ENCODE data around the gene AMIGO3. TPM values are rescaled to one million over a fixed set of nuclear protein-coding genes. Genes with fewer than 3 reads are reported as not detected.

The AMIGO3 gene
- total and polyA plus RNA-seq, 9 donors: 0.22 to 2.0 (median 0.34) TPM; not detected in 4

DNA sequence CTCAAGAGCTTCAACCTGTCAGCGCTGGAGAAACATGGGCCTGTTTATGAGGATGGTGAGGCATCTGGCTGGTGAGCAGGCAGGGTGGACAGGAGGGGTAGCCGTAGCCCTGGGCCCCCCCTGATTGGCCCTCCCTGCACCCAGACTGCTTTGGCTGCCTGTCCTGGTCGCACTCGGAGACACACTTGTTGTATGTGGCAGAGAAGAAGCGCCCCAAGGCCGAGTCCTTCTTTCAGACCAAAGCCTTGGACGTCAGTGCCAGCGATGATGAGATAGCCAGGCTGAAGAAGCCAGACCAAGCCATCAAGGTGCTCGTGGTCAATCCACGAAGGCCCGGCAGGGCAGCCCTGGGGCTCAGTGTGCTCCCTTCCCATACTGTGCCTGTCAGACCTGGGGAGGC lies 43.6 kb downstream of the AMIGO3 start:
- intact Hi-C loops (cut with DNase I): no loop called here
- no peak for DNase-seq
- Histone ChIP-seq H3K9me3 (no peaks in the 10 kb centered on the region), H3K27me3 (no peaks in the 10 kb centered on the region), H3K36me3 (no peaks in the 10 kb centered on the region), H3K4me3 (no peak overlapping the region), H3K27ac (no peak overlapping the region), H3K4me1 (ENCODE audit: insufficient read depth) (peaks cover 10% of the 10 kb centered on the region)
- TF ChIP-seq, protein P1, sequence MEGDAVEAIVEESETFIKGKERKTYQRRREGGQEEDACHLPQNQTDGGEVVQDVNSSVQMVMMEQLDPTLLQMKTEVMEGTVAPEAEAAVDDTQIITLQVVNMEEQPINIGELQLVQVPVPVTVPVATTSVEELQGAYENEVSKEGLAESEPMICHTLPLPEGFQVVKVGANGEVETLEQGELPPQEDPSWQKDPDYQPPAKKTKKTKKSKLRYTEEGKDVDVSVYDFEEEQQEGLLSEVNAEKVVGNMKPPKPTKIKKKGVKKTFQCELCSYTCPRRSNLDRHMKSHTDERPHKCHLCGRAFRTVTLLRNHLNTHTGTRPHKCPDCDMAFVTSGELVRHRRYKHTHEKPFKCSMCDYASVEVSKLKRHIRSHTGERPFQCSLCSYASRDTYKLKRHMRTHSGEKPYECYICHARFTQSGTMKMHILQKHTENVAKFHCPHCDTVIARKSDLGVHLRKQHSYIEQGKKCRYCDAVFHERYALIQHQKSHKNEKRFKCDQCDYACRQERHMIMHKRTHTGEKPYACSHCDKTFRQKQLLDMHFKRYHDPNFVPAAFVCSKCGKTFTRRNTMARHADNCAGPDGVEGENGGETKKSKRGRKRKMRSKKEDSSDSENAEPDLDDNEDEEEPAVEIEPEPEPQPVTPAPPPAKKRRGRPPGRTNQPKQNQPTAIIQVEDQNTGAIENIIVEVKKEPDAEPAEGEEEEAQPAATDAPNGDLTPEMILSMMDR (IDR thresholded peaks at IDR 0.05): no peak
- TF ChIP-seq POLR2A (IDR thresholded peaks at IDR 0.05) (no peak), EP300 (IDR thresholded peaks at IDR 0.05) (no peak)
- WGBS, 3 donors: 88 to 95% (median 90%) methylated on average over 11 of the region's 11 CpGs

DNA sequence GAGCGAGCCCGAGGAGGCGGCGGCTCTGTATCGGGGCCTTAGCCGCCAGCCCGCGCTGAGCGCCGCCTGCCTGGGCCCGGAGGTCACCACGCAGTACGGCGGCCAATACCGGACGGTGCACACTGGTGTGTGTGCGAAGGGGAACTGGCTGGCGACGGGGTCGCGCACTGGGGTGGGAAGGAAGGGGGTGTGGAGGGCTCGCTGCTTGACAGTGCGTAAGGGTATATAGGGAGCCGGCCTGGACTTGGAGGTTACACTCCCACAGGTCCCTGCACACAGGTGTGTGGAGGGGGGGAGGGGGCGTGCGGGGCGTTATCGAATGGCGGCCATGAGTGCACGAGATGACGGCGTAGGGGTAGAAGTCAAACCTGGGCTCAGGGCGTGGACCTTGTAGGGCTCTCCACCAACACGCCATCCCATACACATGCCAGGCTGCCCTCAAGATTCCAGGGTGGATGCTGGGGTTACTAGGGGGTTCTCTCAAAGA lies 44.9 kb downstream of the AMIGO3 start:
- 5 to 8% (median 5%) methylated on average over 34 of the region's 34 CpGs for WGBS, 3 donors
- H3K4me3 ChIP-seq: peak overlapping the region; percentile 89
- H3K36me3 ChIP-seq: no peaks in the 10 kb centered on the region
- intact Hi-C loops (cut with DNase I): loop anchor here in 2 of 4 donors (5.0 kb wide), 2 partner anchors 132 to 137 kb away; no protein-coding TSS in a partner anchor
- no peak for TF ChIP-seq POLR2A (IDR thresholded peaks at IDR 0.05)
- TF ChIP-seq EP300 (IDR thresholded peaks at IDR 0.05): no peak
- TF ChIP-seq, protein P1 (IDR thresholded peaks at IDR 0.05): no peak
- DNase-seq: peak in 2 of 5 donors; percentile 42 to 51
- H3K4me1 ChIP-seq (ENCODE audit: insufficient read depth): peaks cover 10% of the 10 kb centered on the region
- no peaks in the 10 kb centered on the region for H3K9me3 ChIP-seq
- no peaks in the 10 kb centered on the region for H3K27me3 ChIP-seq
- H3K27ac ChIP-seq: peak overlapping the region; percentile 2 to 82

GRCh38 chr3:49673715-49674496 lies 45.6 kb downstream of the AMIGO3 start, which contains the start of gene APEH:
APEH (plus strand) TSS chr3:49674351; CDS start chr3:49674402, 51 bp downstream.
- 0 to 1% (median 1%) methylated on average over 51 to 71 of the region's 71 CpGs for WGBS, 3 donors
- Histone ChIP-seq H3K27me3 (no peaks in the 10 kb centered on the region), H3K9me3 (no peaks in the 10 kb centered on the region), H3K27ac (peak within 1 kb of the TSS; percentile 14 to 82), H3K4me1 (ENCODE audit: insufficient read depth) (peaks cover 10% of the 10 kb centered on the region), H3K36me3 (no peaks in the 10 kb centered on the region), H3K4me3 (peak within 1 kb of the TSS; percentile 89)
- TF ChIP-seq EP300 (IDR thresholded peaks at IDR 0.05) (no peak), POLR2A (IDR thresholded peaks at IDR 0.05) (peak; percentile 58)
- TF ChIP-seq, protein P1 (IDR thresholded peaks at IDR 0.05): peak in 1 of 3 donors; percentile 8
- peak; percentile 94 to 95 (median 95) for DNase-seq
- intact Hi-C loops (cut with DNase I): loop anchor here in 2 of 4 donors (5.0 kb wide), 2 partner anchors 132 to 137 kb away; no protein-coding TSS in a partner anchor

DNA sequence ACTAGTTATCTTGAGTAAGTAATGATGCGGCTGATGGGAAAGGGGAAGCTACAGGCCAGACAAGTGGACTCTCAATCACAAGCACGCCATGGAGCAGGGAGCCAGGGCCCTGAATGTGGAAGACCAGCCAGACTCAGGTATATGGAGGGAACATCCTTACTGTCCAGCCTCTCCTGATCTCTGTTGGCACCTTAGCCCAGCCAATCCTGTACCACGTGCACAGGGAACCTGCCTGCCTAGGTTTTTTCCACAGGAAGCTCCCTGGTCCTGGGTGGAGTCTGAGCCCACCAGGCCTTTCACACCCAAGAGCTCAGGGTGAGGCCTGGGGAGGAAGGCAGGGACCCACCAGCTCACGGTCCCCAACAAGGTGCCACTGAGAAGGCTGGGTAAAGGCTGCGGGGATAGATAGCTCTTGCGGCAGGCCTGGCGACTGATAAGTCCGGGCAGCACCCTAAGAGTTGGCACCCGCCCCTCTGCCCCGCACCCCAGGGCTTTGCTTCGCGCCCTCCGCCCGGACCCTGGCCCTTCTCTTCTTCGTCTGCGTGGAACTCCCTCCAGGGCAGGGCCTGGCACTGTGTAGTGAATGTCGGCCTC lies 46.3 kb downstream of the AMIGO3 start:
- 18 to 25% (median 21%) methylated on average over 16 to 17 of the region's 17 CpGs for WGBS, 3 donors
- no peaks in the 10 kb centered on the region for H3K9me3 ChIP-seq
- peak overlapping the region; percentile 14 to 82 for H3K27ac ChIP-seq
- intact Hi-C loops (cut with DNase I): loop anchor here in 2 of 4 donors (5.0 kb wide), 2 partner anchors 131 to 136 kb away; no protein-coding TSS in a partner anchor
- TF ChIP-seq POLR2A (IDR thresholded peaks at IDR 0.05): no peak
- TF ChIP-seq, protein P1 (IDR thresholded peaks at IDR 0.05): no peak
- no peak for TF ChIP-seq EP300 (IDR thresholded peaks at IDR 0.05)
- peaks cover 10% of the 10 kb centered on the region for H3K4me1 ChIP-seq (ENCODE audit: insufficient read depth)
- no peaks in the 10 kb centered on the region for H3K36me3 ChIP-seq
- no peaks in the 10 kb centered on the region for H3K27me3 ChIP-seq
- peak overlapping the region; percentile 89 for H3K4me3 ChIP-seq
- no peak for DNase-seq
